ENCODE data around the gene GOT2. TPM values are rescaled to one million over a fixed set of nuclear protein-coding genes. Genes with fewer than 3 reads are reported as not detected.

Gene GOT2
- polyA plus RNA-seq, 1 of the 3 experiments (the other 2 are of a cell fraction), result 69.2 TPM

DNA sequence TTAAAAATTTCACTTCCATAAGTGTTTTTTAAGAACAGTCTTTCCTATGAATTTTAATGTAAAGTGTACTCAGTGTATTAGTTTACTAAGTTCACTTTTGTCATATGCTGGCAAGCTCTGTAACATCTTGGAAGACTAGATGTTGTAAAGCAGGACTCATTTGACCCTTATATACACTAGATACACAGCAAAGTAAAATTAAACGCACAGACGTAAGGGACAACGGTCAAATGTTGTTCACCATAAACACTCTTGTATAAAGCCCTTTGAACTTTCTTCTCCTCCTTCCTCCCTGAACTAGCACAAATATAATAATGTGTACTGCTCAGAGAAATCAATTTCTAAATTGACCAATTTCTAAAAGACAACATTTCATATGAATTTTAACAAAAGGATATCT lies 7.0 kb upstream of the GOT2 start:
- WGBS (ENCODE audit: low lambda C conversion rate), result 74% methylated on average over 3 of the region's 3 CpGs
- Histone ChIP-seq H3K9me2 (no peaks in the 10 kb centered on the region), H3K27me3 (ENCODE audit: insufficient read depth) (no peaks in the 10 kb centered on the region), H3K27ac (ENCODE audit: low read depth in 2 of 2, low read length in 1 of 2) (no peak overlapping the region), H3K9ac (no peak overlapping the region), H3K4me1 (ENCODE audit: control insufficient read depth in 1 of 2, insufficient read depth in 2 of 2, low read depth in 1 of 2, low read length in 1 of 2) (no peaks in the 10 kb centered on the region), H4K20me1 (ENCODE audit: insufficient read depth) (no peaks in the 10 kb centered on the region), H3K79me2 (ENCODE audit: insufficient read depth) (no peaks in the 10 kb centered on the region), H3F3A (replicated peaks; ENCODE audit: insufficient read depth) (no peaks in the 10 kb centered on the region), H2AFZ (ENCODE audit: low read depth) (no peak overlapping the region), H3K4me3 (ENCODE audit: low read depth in 2 of 2, low read length in 1 of 2) (no peak overlapping the region), H3K36me3 (replicated peaks in 1 of 2; ENCODE audit: control insufficient read depth in 1 of 2, insufficient read depth in 2 of 2, low read length in 1 of 2) (no peaks in the 10 kb centered on the region), H3K4me2 (no peak overlapping the region), H3K9me3 (no peaks in the 10 kb centered on the region)
- CTCF ChIA-PET, result no interaction called here
- POLR2A ChIA-PET, result no interaction called here
- TF ChIP-seq ELF1 (IDR thresholded peaks at IDR 0.05), result no peak
- TF ChIP-seq RXRA (IDR thresholded peaks at IDR 0.05; ENCODE audit: borderline replicate concordance, low read depth), result no peak
- no peak for TF ChIP-seq RFX5 (IDR thresholded peaks at IDR 0.05; ENCODE audit: low read length)
- no peak for TF ChIP-seq SIN3A (IDR thresholded peaks at IDR 0.05; ENCODE audit: borderline replicate concordance, low read depth, low read length)
- TF ChIP-seq EZH2phosphoT487 (IDR thresholded peaks at IDR 0.05; ENCODE audit: borderline replicate concordance, low read depth), result no peak
- no peak for TF ChIP-seq GATA2 (CRISPR knock-in tag; IDR thresholded peaks at IDR 0.05)
- TF ChIP-seq, protein P1, sequence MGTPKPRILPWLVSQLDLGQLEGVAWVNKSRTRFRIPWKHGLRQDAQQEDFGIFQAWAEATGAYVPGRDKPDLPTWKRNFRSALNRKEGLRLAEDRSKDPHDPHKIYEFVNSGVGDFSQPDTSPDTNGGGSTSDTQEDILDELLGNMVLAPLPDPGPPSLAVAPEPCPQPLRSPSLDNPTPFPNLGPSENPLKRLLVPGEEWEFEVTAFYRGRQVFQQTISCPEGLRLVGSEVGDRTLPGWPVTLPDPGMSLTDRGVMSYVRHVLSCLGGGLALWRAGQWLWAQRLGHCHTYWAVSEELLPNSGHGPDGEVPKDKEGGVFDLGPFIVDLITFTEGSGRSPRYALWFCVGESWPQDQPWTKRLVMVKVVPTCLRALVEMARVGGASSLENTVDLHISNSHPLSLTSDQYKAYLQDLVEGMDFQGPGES (IDR thresholded peaks at IDR 0.05; ENCODE audit: low read depth, low read length), result no peak
- no peak for TF ChIP-seq FOXJ3 (CRISPR knock-in tag; IDR thresholded peaks at IDR 0.05)
- TF ChIP-seq TAF1 (IDR thresholded peaks at IDR 0.05; ENCODE audit: borderline replicate concordance, low read depth, low read length), result no peak
- DNase-seq, result no peak

DNA sequence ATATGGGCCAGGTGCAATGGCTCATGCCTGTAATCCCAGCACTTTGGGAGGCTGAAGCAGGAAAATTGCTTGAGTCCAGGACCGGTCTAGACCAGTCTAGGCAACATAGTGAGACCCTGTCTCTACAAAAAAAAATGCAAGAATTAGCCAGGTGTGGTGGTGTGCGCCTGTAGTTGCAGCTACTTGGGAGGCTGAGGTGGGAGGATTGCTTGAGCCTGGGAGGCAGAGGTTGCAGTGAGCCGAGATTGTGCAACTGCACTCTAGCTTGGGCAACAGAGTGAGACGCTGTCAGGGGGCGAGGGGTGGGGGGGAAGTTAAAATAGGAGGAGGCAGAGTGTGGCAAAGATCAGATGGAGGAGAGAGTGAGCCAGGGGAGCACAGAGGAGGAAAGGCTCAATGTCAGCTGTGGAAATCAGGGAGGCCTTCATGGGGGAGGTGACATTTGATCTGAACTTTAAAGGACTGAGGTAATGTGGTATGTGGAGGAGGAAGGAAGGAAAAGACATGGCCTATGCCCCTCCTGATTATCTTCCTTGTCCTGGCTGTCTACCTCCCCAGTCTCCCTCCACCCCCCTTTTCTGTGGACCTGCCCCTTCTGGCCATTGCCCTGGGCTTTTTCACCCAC lies 4.7 kb upstream of the GOT2 start:
- Histone ChIP-seq H2AFZ (ENCODE audit: low read depth) (no peak overlapping the region), H3K9me3 (no peaks in the 10 kb centered on the region), H3F3A (replicated peaks; ENCODE audit: insufficient read depth) (no peaks in the 10 kb centered on the region), H3K4me1 (ENCODE audit: control insufficient read depth in 1 of 2, insufficient read depth in 2 of 2, low read depth in 1 of 2, low read length in 1 of 2) (no peaks in the 10 kb centered on the region; a peak in 1 of 4 replicates), H4K20me1 (ENCODE audit: insufficient read depth) (no peaks in the 10 kb centered on the region), H3K27ac (ENCODE audit: low read depth in 2 of 2, low read length in 1 of 2) (no peak overlapping the region), H3K79me2 (ENCODE audit: insufficient read depth) (peaks cover 3% of the 10 kb centered on the region; the same call in 1 of the 2 replicates), H3K27me3 (ENCODE audit: insufficient read depth) (no peaks in the 10 kb centered on the region), H3K4me2 (no peak overlapping the region), H3K9me2 (no peaks in the 10 kb centered on the region), H3K9ac (no peak overlapping the region), H3K4me3 (ENCODE audit: low read depth in 2 of 2, low read length in 1 of 2) (no peak overlapping the region), H3K36me3 (replicated peaks in 1 of 2; ENCODE audit: control insufficient read depth in 1 of 2, insufficient read depth in 2 of 2, low read length in 1 of 2) (no peaks in the 10 kb centered on the region)
- 69% methylated on average over 5 of the region's 5 CpGs for WGBS (ENCODE audit: low lambda C conversion rate)
- POLR2A ChIA-PET, result no interaction called here
- no peak for DNase-seq
- CTCF ChIA-PET, result no interaction called here
- TF ChIP-seq GABPA (IDR thresholded peaks at IDR 0.05; ENCODE audit: low read depth) (no peak), RCOR1 (IDR thresholded peaks at IDR 0.05; ENCODE audit: low read length) (no peak), MXI1 (IDR thresholded peaks at IDR 0.05; ENCODE audit: low read depth, low read length) (no peak), GATA2 (CRISPR knock-in tag; IDR thresholded peaks at IDR 0.05) (no peak), EP300 (IDR thresholded peaks at IDR 0.05; ENCODE audit: borderline replicate concordance in 1 of 2, low read depth in 1 of 2, low read length in 1 of 2) (no peak), NFIC (IDR thresholded peaks at IDR 0.05; ENCODE audit: borderline replicate concordance) (no peak), FOXJ3 (CRISPR knock-in tag; IDR thresholded peaks at IDR 0.05) (no peak), CHD2 (IDR thresholded peaks at IDR 0.05; ENCODE audit: low read length, partially characterized antibody) (no peak), SMC3 (IDR thresholded peaks at IDR 0.05; ENCODE audit: low read depth, low read length) (no peak), TCF12 (IDR thresholded peaks at IDR 0.05) (no peak), FOXM1 (IDR thresholded peaks at IDR 0.05; ENCODE audit: low read depth) (no peak)
- TF ChIP-seq, protein P2, sequence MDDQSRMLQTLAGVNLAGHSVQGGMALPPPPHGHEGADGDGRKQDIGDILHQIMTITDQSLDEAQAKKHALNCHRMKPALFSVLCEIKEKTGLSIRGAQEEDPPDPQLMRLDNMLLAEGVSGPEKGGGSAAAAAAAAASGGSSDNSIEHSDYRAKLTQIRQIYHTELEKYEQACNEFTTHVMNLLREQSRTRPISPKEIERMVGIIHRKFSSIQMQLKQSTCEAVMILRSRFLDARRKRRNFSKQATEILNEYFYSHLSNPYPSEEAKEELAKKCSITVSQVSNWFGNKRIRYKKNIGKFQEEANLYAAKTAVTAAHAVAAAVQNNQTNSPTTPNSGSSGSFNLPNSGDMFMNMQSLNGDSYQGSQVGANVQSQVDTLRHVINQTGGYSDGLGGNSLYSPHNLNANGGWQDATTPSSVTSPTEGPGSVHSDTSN (IDR thresholded peaks at IDR 0.05), result no peak
- TF ChIP-seq, protein P3, sequence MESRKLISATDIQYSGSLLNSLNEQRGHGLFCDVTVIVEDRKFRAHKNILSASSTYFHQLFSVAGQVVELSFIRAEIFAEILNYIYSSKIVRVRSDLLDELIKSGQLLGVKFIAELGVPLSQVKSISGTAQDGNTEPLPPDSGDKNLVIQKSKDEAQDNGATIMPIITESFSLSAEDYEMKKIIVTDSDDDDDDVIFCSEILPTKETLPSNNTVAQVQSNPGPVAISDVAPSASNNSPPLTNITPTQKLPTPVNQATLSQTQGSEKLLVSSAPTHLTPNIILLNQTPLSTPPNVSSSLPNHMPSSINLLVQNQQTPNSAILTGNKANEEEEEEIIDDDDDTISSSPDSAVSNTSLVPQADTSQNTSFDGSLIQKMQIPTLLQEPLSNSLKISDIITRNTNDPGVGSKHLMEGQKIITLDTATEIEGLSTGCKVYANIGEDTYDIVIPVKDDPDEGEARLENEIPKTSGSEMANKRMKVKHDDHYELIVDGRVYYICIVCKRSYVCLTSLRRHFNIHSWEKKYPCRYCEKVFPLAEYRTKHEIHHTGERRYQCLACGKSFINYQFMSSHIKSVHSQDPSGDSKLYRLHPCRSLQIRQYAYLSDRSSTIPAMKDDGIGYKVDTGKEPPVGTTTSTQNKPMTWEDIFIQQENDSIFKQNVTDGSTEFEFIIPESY (IDR thresholded peaks at IDR 0.05; ENCODE audit: borderline replicate concordance, low read depth), result no peak
- TF ChIP-seq, protein P4, sequence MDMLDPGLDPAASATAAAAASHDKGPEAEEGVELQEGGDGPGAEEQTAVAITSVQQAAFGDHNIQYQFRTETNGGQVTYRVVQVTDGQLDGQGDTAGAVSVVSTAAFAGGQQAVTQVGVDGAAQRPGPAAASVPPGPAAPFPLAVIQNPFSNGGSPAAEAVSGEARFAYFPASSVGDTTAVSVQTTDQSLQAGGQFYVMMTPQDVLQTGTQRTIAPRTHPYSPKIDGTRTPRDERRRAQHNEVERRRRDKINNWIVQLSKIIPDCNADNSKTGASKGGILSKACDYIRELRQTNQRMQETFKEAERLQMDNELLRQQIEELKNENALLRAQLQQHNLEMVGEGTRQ (IDR thresholded peaks at IDR 0.05; ENCODE audit: borderline replicate concordance, low read depth, low read length), result no peak
- TF ChIP-seq, protein P5, sequence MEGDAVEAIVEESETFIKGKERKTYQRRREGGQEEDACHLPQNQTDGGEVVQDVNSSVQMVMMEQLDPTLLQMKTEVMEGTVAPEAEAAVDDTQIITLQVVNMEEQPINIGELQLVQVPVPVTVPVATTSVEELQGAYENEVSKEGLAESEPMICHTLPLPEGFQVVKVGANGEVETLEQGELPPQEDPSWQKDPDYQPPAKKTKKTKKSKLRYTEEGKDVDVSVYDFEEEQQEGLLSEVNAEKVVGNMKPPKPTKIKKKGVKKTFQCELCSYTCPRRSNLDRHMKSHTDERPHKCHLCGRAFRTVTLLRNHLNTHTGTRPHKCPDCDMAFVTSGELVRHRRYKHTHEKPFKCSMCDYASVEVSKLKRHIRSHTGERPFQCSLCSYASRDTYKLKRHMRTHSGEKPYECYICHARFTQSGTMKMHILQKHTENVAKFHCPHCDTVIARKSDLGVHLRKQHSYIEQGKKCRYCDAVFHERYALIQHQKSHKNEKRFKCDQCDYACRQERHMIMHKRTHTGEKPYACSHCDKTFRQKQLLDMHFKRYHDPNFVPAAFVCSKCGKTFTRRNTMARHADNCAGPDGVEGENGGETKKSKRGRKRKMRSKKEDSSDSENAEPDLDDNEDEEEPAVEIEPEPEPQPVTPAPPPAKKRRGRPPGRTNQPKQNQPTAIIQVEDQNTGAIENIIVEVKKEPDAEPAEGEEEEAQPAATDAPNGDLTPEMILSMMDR (IDR thresholded peaks at IDR 0.05), result no peak
